Ureter (tissue), 1 donor: ENCODE results near the gene OSBPL10. TPM values are rescaled to one million over a fixed set of nuclear protein-coding genes. Genes with fewer than 3 reads are reported as not detected.
"Not testable (repeated sequence)": the region's sequence is repeated elsewhere in the genome, so short reads cannot be mapped to it uniquely, and the experiment has no call there.

Experiments used
- DNase-seq: peaks from one replicate; pipeline ENCODE4 v3.0.0-alpha.2; 2020; ENCODE audit warnings: low spot score
- total RNA-seq: library from RNA; stranded (reverse); gene quantifications from one replicate; pipeline ENCODE4 v1.2.4, GENCODE V29; 2023
- donor health status: DM: yes; HTN: yes; CAD: no.

Gene OSBPL10
- total RNA-seq, 1 donor from 2014 or later = 36.3 TPM

- DNase-seq = no peak
Observed at GRCh38 chr3:31815006-31815405, 166.1 kb downstream of the OSBPL10 start.

DNA sequence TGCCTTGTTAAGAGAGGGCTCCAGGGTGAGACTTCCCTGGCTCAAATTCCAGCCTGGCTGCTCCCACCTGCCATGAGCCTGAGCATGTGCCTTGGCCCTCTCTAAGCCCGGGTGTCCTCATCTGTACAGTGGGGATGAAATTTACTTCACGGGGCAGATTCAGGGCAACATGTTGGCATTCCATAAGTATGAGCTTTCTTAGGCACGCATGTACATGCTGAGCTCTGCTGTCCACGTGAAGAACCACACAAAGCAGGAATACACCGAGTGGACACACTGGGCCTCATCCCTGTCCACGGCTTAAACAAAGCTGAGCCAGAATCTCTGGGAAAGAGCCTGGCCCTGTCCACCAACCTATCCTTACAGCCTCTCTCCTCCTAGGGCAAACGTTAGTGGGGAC lies 167.4 kb downstream of the OSBPL10 start:
- DNase-seq = no peak

GRCh38 chr3:31813197-31813596 lies 167.9 kb downstream of the OSBPL10 start:
- DNase-seq = no peak

GRCh38 chr3:31810991-31811433 lies 170.1 kb downstream of the OSBPL10 start:
- no peak for DNase-seq

DNA sequence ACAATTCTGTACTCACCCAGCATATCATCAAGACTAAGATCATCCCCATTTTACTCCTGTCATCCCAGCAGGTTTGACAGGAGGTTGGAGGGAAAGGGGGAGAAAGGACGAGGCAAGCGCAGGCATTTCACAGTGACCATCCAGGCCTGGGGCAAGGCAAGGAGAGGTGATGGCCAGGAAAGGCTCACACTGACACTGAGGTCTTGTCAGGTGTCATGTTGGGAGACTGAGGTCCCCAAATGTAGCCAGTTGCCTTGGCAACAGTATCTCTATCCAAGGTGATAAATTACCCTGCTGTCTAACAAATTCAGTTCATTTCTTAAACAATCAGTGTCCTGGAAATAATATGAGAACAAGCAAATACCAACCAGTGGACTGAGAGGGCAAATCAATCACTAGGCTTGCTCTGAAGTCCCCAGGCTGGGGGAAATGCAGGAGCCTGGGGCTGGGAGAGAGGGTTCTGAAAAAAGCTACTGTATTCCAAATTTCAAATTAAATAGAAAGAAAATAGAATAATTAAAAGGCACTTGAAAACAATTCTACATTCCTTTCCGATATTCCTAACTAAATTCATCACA lies 172.8 kb downstream of the OSBPL10 start:
- no peak for DNase-seq

DNA sequence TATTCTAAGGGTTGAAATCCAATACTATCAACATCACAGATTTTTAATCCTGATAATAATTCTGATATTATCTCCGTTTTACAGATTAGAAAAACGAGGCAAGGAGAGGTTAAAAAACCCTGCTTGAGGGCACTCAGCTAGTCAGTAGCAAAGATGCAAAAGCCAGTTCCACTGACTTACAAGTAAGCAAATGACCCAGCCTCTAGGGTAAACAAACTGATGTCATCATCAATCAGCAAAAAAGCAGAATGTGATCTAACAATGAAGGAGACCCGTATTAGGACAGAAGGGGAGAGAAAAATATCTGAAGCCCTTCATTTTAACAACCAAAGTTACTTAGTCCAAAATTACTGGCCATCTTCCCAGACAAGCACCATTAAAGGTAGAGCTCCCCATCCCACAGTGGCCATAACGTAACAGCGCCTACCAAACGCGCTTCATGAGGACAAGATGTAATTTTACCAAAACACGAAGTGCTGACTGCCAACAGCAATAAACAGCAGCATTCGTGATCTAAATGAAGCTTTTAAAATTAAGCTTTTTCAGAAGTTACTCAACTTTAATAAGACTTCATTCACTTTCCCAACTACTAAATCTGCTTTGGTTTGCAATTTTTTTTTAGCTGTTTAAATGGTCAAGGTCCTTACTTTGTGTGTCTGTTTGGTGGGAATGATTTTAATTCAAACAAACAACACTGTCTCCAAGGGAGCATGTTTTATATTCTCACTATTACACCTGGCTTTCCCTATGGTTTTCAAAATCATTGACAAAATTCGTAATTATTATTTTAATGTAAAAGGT lies 176.6 kb downstream of the OSBPL10 start:
- no peak for DNase-seq

- no peak for DNase-seq
Observed at GRCh38 chr3:31802981-31803740, 177.9 kb downstream of the OSBPL10 start.

DNA sequence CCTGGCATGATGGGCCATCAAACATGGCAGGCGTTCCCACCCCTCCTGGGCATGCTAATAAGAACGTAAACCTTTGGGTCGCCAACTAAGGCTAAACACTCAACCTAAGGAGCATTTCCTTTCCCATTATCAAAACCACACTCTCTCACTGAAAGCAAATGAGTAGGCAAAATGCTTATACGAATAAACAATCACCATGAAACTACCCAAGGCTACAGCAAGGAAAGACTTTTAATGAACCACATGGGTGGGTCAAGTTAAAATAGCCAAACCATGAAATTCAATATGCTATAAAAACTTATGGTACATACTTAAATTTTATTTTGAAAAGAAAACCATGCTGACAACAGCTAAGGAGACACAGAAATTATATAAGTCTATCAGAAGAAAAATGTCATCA lies 180.6 kb downstream of the OSBPL10 start:
- DNase-seq = no peak

- no peak for DNase-seq
Observed at GRCh38 chr3:31798840-31799239, 182.2 kb downstream of the OSBPL10 start.

DNA sequence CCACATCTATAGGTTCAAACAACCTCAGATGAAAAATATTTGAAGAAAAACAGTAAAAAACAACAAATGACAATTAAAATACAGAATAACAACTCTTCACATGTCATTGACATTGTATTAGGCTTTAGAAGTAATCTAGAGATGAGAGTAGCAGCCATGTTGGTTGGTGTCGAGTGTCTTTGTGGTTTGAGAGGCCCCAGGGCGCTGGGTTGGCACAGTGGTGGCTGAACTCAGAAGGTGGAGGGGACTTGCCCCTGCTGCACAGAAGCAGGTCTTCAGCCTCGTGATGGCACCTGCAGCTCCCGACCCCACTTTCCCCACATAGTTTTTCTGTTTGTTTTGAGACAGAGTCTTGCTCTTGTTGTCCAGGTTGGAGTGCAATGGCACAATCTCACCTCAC lies 187.2 kb downstream of the OSBPL10 start:
- DNase-seq = no peak

DNA sequence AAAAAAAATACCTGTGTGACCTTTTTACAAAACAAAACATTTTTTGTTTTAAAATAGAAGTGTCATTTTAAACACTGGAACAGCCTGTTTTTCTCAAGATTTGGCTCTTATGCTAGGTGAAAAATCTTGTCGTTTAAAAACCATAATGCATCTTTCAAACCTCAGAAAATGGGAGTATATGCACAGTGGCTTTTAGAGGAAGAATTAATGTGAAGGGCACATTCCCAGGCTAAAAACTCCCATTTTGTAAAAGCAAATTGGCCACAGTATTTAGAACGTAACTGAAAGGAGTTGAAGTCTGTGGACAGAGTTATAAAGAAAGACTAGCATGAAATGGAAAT lies 190.0 kb downstream of the OSBPL10 start:
- no peak for DNase-seq

DNA sequence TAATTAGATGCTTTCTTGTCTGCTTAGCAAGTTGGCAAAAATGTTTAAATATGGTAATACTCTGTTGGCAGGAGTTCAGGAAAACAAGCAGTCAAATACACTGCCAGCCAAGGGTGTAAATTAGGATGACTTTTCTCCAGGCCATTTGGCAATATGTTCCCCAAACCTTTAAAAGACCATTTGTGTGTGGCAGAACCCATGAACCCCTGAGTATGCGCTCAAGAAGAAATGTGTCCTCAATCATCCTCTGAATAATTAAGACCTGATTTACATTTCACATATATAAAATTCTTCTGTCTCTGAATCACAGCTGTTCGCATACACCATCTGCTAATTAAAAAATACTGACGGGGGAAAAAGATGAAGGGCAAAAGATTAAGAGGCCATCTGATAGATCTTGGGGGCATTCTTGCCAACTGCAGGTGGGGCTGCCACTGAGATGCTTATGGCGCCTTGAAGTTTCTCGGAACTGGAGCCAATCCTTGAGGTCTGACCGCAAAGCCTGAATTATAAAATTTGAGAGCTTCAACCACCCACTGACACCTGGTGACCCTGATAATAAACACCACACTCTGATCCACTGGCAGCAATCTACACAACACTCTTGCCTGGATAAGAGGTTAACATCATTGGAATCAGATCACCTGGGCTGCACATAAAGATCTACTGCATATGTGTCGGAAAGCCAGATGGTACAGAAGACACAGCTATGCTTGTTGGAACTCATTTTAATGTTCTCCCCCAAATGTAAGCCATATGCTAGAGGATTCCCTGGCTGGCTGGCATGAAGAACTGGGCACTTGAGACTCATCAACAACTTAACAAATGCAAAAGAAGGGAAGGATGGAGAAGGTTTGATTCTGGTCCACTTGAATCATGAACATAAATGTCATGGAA lies 190.6 kb downstream of the OSBPL10 start:
- no peak for DNase-seq

GRCh38 chr3:31789429-31789828 lies 191.6 kb downstream of the OSBPL10 start:
- no peak for DNase-seq

DNA sequence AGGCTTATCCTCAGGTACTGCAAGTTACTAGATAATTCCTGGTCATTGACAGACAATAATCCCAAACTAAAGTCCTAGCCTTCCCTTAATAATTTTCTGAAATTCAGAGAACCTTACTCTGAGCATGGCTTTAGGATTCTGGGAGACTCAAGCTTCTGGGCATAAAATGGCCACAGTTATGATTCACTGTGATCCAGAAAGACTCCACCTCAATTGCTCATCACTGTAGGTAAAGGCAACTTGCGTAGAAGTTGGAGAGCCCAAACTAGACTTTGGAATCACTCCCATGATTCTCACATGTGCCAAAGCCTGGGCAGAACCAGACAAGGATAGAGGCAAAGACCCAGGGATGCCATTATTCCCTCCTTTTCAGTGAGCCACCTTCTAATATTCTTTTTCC lies 195.3 kb downstream of the OSBPL10 start:
- DNase-seq = no peak

DNA sequence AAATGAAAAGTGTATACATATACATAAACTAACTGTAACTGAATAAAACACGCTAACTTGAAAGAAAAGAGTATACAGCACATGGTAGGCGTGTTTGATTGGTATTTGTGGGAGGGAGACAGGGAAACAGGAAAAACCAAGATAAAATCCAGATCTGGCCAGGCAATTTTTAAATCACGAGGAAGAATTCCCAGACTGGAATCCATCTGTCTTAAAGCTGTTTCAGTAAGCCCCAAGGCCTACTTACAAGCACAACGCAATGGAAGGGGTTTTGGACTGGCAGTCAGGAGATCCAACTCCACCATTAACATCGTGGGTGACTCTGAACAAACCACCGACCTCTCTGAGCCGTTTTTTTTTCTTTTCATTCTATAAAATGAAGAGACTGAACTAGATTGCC lies 195.8 kb downstream of the OSBPL10 start:
- no peak for DNase-seq

- DNase-seq = not testable (repeated sequence)
Observed at GRCh38 chr3:31783851-31784250, 197.2 kb downstream of the OSBPL10 start.

DNA sequence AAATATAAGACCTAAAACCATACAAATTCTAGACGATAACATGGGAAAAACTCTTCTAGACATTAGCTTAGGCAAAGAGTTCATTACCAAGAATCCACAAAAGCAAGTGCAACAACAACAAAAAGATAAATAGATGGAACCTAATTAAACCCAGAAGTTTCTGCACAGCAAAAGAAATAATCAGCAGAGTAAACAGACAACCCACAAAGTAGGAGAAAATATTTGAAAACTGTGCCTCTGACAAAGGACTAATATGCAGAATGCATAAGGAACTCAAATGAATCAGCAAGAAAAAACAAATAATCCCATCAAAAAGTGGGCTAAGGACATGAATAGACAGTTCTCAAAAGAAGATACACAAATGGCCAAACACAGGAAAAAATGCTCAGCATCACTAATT lies 198.8 kb downstream of the OSBPL10 start:
- DNase-seq = not testable (repeated sequence)

GRCh38 chr3:31779514-31779913 lies 201.5 kb downstream of the OSBPL10 start:
- DNase-seq = no peak

- DNase-seq = no peak
Observed at GRCh38 chr3:31777887-31778286, 203.2 kb downstream of the OSBPL10 start.

DNA sequence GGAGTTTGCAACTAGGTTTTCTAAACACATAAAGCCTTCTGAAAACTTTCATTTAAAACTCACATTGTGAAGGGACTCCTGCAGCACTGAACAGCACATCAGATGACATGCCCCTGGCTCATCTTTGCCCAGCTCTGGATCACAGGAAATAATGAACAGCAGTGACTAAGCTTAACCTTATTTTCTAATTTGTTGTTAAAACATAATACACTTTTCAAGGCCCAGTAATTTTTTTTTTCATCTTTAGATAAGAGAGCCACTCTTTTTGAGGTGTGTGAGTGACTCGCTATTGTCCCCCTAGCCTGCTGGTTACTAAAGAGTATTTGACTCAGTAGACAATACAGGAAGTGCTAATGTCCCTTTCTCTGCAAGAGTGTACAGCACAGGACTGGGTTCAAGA lies 204.0 kb downstream of the OSBPL10 start:
- no peak for DNase-seq

- no peak for DNase-seq
Observed at GRCh38 chr3:31776016-31776415, 205.0 kb downstream of the OSBPL10 start.

DNA sequence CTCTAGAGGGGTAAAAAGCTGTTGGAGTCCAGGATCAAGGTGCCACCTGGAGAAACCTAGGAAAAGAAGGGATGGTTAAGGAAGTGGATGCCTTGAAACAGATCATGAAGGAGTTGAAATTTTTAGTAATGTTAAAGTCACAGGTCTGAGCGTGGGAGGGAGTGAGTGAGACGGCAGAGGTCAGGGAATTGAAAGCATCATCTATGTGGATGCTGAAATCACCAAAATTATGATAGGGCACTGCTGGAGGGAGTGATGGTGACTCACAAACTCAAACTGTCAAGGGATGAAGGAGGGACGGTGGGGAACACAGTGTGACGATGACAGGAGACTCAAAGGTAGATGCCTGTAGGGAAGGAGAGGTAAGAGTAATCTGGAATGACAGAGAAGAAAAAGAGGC lies 205.7 kb downstream of the OSBPL10 start:
- no peak for DNase-seq
